ENCODE measurements around the gene ABCA13. TPM values are rescaled to one million over a fixed set of nuclear protein-coding genes. Genes with fewer than 3 reads are reported as not detected.

The ABCA13 gene
- total RNA-seq, 1 donor from 2014 or later = 0.34 TPM

- Histone ChIP-seq H2AFZ (ENCODE audit: low read depth, low read length) (no peak overlapping the region), H4K20me1 (ENCODE audit: insufficient read depth, low read length) (no peaks in the 10 kb centered on the region), H3K36me3 (ENCODE audit: insufficient read depth, low read length) (no peaks in the 10 kb centered on the region), H3K4me2 (ENCODE audit: low read length) (no peak overlapping the region), H3K27me3 (ENCODE audit: insufficient read depth, low read length) (no peaks in the 10 kb centered on the region), H3K4me1 (ENCODE audit: insufficient read depth, low read length) (no peaks in the 10 kb centered on the region), H3K79me2 (ENCODE audit: insufficient read depth, low read length) (no peaks in the 10 kb centered on the region), H3K4me3 (ENCODE audit: insufficient read depth, low read depth, low read length) (no peak overlapping the region), H3K9ac (ENCODE audit: low read length) (no peak overlapping the region), H3K27ac (ENCODE audit: low read depth, low read length) (no peak overlapping the region), H3K9me3 (ENCODE audit: insufficient read depth, low read depth, low read length) (no peaks in the 10 kb centered on the region)
- H3K4me1 Mint-ChIP-seq (ENCODE audit: low read depth, unreplicated experiment) = no peaks in the 10 kb centered on the region
- FAIRE-seq (no peak), DNase-seq (ENCODE audit: low read depth) (no peak)
- H3K36me3 Mint-ChIP-seq (ENCODE audit: low read depth, unreplicated experiment) = no peaks in the 10 kb centered on the region
- no peak overlapping the region for H3K4me3 Mint-ChIP-seq (ENCODE audit: unreplicated experiment)
- no peak overlapping the region for H3K27ac Mint-ChIP-seq (ENCODE audit: unreplicated experiment)
- no peaks in the 10 kb centered on the region for H3K9me3 Mint-ChIP-seq (ENCODE audit: unreplicated experiment)
- no peak for TF ChIP-seq EZH2 (IDR thresholded peaks at IDR 0.05; ENCODE audit: insufficient read depth, low read length)
- no peak for TF ChIP-seq CTCF (IDR thresholded peaks at IDR 0.05; ENCODE audit: insufficient read depth, low read depth, low read length)
- no peaks in the 10 kb centered on the region for H3K27me3 Mint-ChIP-seq (ENCODE audit: low read depth, unreplicated experiment)
Observed at GRCh38 chr7:48515171-48515570, 343.9 kb downstream of the ABCA13 start.

DNA sequence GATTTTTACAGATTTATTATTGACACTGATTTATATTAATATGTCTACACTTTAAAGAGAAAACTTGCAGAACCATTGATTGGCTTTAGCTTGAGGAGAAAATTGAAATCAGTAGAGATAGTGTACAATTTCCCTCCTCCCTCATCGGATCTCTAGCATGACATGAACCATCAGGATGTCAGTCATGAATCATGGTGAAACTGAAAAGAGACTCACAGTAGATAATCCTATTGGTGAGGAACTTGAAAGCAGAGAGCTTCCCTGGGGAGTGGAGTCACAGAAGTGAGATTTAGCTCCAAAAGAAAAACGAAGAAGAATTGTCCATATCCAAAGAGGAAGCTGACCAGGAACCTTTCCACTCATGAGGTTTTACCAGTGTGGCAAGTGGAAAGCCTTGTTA lies 346.8 kb downstream of the ABCA13 start:
- H3K27ac ChIP-seq (ENCODE audit: low read depth, low read length) = no peak overlapping the region
- Mint-ChIP-seq H3K36me3 (ENCODE audit: low read depth, unreplicated experiment) (no peaks in the 10 kb centered on the region), H3K4me3 (ENCODE audit: unreplicated experiment) (no peak overlapping the region), H3K9me3 (ENCODE audit: unreplicated experiment) (no peaks in the 10 kb centered on the region), H3K27ac (ENCODE audit: unreplicated experiment) (no peak overlapping the region), H3K4me1 (ENCODE audit: low read depth, unreplicated experiment) (no peaks in the 10 kb centered on the region), H3K27me3 (ENCODE audit: low read depth, unreplicated experiment) (no peaks in the 10 kb centered on the region)
- no peaks in the 10 kb centered on the region for H4K20me1 ChIP-seq (ENCODE audit: insufficient read depth, low read length)
- TF ChIP-seq EZH2 (IDR thresholded peaks at IDR 0.05; ENCODE audit: insufficient read depth, low read length) = no peak
- no peak for TF ChIP-seq CTCF (IDR thresholded peaks at IDR 0.05; ENCODE audit: insufficient read depth, low read depth, low read length)
- H3K27me3 ChIP-seq (ENCODE audit: insufficient read depth, low read length) = no peaks in the 10 kb centered on the region
- H3K79me2 ChIP-seq (ENCODE audit: insufficient read depth, low read length) = no peaks in the 10 kb centered on the region
- no peak overlapping the region for H3K4me3 ChIP-seq (ENCODE audit: insufficient read depth, low read depth, low read length)
- H2AFZ ChIP-seq (ENCODE audit: low read depth, low read length) = no peak overlapping the region
- no peak overlapping the region for H3K4me2 ChIP-seq (ENCODE audit: low read length)
- H3K36me3 ChIP-seq (ENCODE audit: insufficient read depth, low read length) = no peaks in the 10 kb centered on the region
- no peak for DNase-seq (ENCODE audit: low read depth)
- no peak for FAIRE-seq
- H3K9ac ChIP-seq (ENCODE audit: low read length) = no peak overlapping the region
- no peaks in the 10 kb centered on the region for H3K9me3 ChIP-seq (ENCODE audit: insufficient read depth, low read depth, low read length)
- H3K4me1 ChIP-seq (ENCODE audit: insufficient read depth, low read length) = no peaks in the 10 kb centered on the region

DNA sequence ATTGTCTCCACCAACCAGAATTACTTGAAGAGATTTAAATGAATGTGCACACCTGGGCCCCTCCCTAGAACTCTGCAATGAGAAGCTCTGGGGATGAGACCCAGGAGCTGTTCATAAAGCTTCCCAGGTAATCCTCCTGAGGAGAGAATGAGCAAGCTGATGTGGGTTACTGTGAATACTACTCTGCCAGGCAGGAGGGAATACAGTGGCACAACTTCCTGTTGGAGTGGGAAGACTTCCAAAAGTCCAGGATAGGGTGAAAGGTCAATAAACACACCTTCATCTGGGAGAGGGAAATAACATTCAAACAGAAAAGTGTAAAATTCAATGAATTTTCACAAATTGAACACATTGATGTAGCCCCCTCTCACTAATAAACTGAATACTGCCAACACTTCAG lies 351.4 kb downstream of the ABCA13 start:
- Histone ChIP-seq H2AFZ (ENCODE audit: low read depth, low read length) (no peak overlapping the region), H3K9me3 (ENCODE audit: insufficient read depth, low read depth, low read length) (no peaks in the 10 kb centered on the region), H3K27me3 (ENCODE audit: insufficient read depth, low read length) (no peaks in the 10 kb centered on the region), H3K4me1 (ENCODE audit: insufficient read depth, low read length) (no peaks in the 10 kb centered on the region), H3K36me3 (ENCODE audit: insufficient read depth, low read length) (no peaks in the 10 kb centered on the region), H4K20me1 (ENCODE audit: insufficient read depth, low read length) (no peaks in the 10 kb centered on the region), H3K4me3 (ENCODE audit: insufficient read depth, low read depth, low read length) (no peak overlapping the region), H3K27ac (ENCODE audit: low read depth, low read length) (no peak overlapping the region), H3K9ac (ENCODE audit: low read length) (no peak overlapping the region), H3K79me2 (ENCODE audit: insufficient read depth, low read length) (no peaks in the 10 kb centered on the region), H3K4me2 (ENCODE audit: low read length) (no peak overlapping the region)
- FAIRE-seq = no peak
- H3K36me3 Mint-ChIP-seq (ENCODE audit: low read depth, unreplicated experiment) = no peaks in the 10 kb centered on the region
- no peaks in the 10 kb centered on the region for H3K27me3 Mint-ChIP-seq (ENCODE audit: low read depth, unreplicated experiment)
- no peaks in the 10 kb centered on the region for H3K4me1 Mint-ChIP-seq (ENCODE audit: low read depth, unreplicated experiment)
- DNase-seq (ENCODE audit: low read depth) = no peak
- TF ChIP-seq CTCF (IDR thresholded peaks at IDR 0.05; ENCODE audit: insufficient read depth, low read depth, low read length) = no peak
- no peak for TF ChIP-seq EZH2 (IDR thresholded peaks at IDR 0.05; ENCODE audit: insufficient read depth, low read length)
- H3K4me3 Mint-ChIP-seq (ENCODE audit: unreplicated experiment) = no peak overlapping the region
- H3K27ac Mint-ChIP-seq (ENCODE audit: unreplicated experiment) = no peak overlapping the region
- H3K9me3 Mint-ChIP-seq (ENCODE audit: unreplicated experiment) = no peaks in the 10 kb centered on the region
